B cell (primary cell): ENCODE data around the gene KCNS1. TPM values are rescaled to one million over a fixed set of nuclear protein-coding genes. Genes with fewer than 3 reads are reported as not detected.

Source experiments
- ATAC-seq: fragments of 200-7000 bp; cut with Tn5 transposase; one replicate; pipeline ENCODE4 v1.10.0; 2021; ENCODE audit warnings: low read depth, mild to moderate bottlenecking, moderate number of reproducible peaks, moderate library complexity
- CTCF ChIA-PET: fragments of 350-600 bp; sonication (Branson Sonifier 250); formaldehyde crosslinking; loops from one replicate; lab custom pipeline; 2021; ENCODE audit warnings: antibody characterized with exemption, inconsistent platforms; lab: Charles Lee
- POLR2A ChIA-PET: fragments of 350-600 bp; sonication (Branson Sonifier 250); formaldehyde crosslinking; loops from one replicate; lab custom pipeline; 2021; ENCODE audit warnings: antibody characterized with exemption; lab: Charles Lee
- DNase-seq: peaks from one replicate; pipeline ENCODE4 v3.0.0; 2013
- H2AFZ ChIP-seq: 2 replicates; pipeline ENCODE4 v1.6.1; 2012; ENCODE audit warnings: mild to moderate bottlenecking, low read depth, low read length; ENCODE audit not compliant: insufficient read depth, poor library complexity, severe bottlenecking
- H3K27ac ChIP-seq, 2 donors: 1 replicate in 1 of 2; 2 replicates in 1 of 2; pipeline ENCODE4 v1.5.1; 2012 to 2013; ENCODE audit warnings: low read length in 2 of 2, mild to moderate bottlenecking in 2 of 2, moderate library complexity in 1 of 2
- H3K27me3 ChIP-seq, 4 experiments: fragments of 200-600 bp in 1 of 4; sonication (generic) in 1 of 4; replicated peaks in 1 of 4; 1 replicate in 2 of 4; 2 replicates in 2 of 4; pipeline versions ENCODE4 v1.6.1 to v1.7.0; 2013 to 2016; ENCODE audit warnings: low read length in 3 of 4, mild to moderate bottlenecking in 2 of 4, mixed read lengths in 1 of 4, moderate library complexity in 1 of 4; ENCODE audit not compliant: insufficient read depth in 4 of 4, control insufficient read depth in 3 of 4; ENCODE audit errors: control extremely low read depth in 1 of 4
- H3K36me3 ChIP-seq, 2 experiments: replicated peaks in 1 of 2; 1 replicate in 1 of 2; 2 replicates in 1 of 2; pipeline versions ENCODE4 v1.6.1 to v1.7.1; 2013; ENCODE audit warnings: low read length in 1 of 2; ENCODE audit not compliant: insufficient read depth in 2 of 2, control insufficient read depth in 1 of 2; ENCODE audit errors: control extremely low read depth in 1 of 2, extremely low read depth in 1 of 2
- H3K4me1 ChIP-seq, 2 donors: fragments of 200-600 bp in 1 of 2; sonication (generic) in 1 of 2; 1 replicate in 1 of 2; 2 replicates in 1 of 2; pipeline versions ENCODE4 v1.5.1 to v1.6.1; 2013 to 2017; ENCODE audit warnings: low read length in 2 of 2; ENCODE audit not compliant: control insufficient read depth in 2 of 2, insufficient read depth in 2 of 2
- H3K4me2 ChIP-seq: replicated peaks from 2 replicates; pipeline ENCODE3; 2012; ENCODE audit warnings: mild to moderate bottlenecking, low read depth, low read length; ENCODE audit not compliant: poor library complexity, severe bottlenecking
- H3K4me3 ChIP-seq, 5 experiments: fragments of 200-600 bp in 1 of 5; sonication (generic) in 1 of 5; 1 replicate in 3 of 5; 2 replicates in 2 of 5; pipeline versions ENCODE4 v1.5.1 to v1.7.0; 2011 to 2016; ENCODE audit warnings: low read length in 4 of 5, mild to moderate bottlenecking in 4 of 5, low read depth in 2 of 5, control low read depth in 1 of 5, moderate library complexity in 1 of 5; ENCODE audit not compliant: insufficient read depth in 1 of 5; ENCODE audit errors: control extremely low read depth in 1 of 5, extremely low read depth in 1 of 5
- H3K79me2 ChIP-seq: fragments of 200-600 bp; sonication (generic); one replicate; pipeline ENCODE4 v1.6.0; 2016; ENCODE audit warnings: low read length; ENCODE audit not compliant: control insufficient read depth, insufficient read depth
- H3K9ac ChIP-seq: fragments of 200-600 bp; sonication (generic); 2 replicates; pipeline ENCODE4 v1.6.1; 2017; ENCODE audit warnings: mild to moderate bottlenecking, low read length, moderate library complexity
- H3K9me3 ChIP-seq, 3 donors: one replicate each; pipeline versions ENCODE4 v1.6.1 to v1.7.1; 2013; ENCODE audit warnings: low read length in 2 of 3; ENCODE audit not compliant: control insufficient read depth in 2 of 3, insufficient read depth in 1 of 3; ENCODE audit errors: control extremely low read depth in 1 of 3
- H4K20me1 ChIP-seq: 2 replicates; pipeline ENCODE4 v1.6.0; 2012; ENCODE audit warnings: mild to moderate bottlenecking, low read length; ENCODE audit not compliant: insufficient read depth, control insufficient read depth, poor library complexity, severe bottlenecking
- H3K27ac Mint-ChIP-seq: one replicate; pipeline ENCODE4 v1.8.0; 2021; ENCODE audit warnings: mixed read lengths
- H3K27me3 Mint-ChIP-seq: one replicate; pipeline ENCODE4 v1.8.0; 2021; ENCODE audit warnings: mixed read lengths
- H3K4me1 Mint-ChIP-seq: one replicate; pipeline ENCODE4 v1.8.0; 2021; ENCODE audit warnings: mixed read lengths
- H3K4me3 Mint-ChIP-seq: one replicate; pipeline ENCODE4 v1.8.0; 2021; ENCODE audit warnings: mixed read lengths
- H3K9me3 Mint-ChIP-seq: one replicate; pipeline ENCODE4 v1.8.0; 2022; ENCODE audit warnings: mixed read lengths; ENCODE audit not compliant: insufficient read depth
- CTCF ChIP-seq: fragments of 200-600 bp; IDR thresholded peaks from one replicate; pipeline ENCODE4 v1.8.0; 2022; ENCODE audit warnings: antibody characterized with exemption, mild to moderate bottlenecking
- EZH2 ChIP-seq: IDR thresholded peaks from 2 replicates; pipeline ENCODE4 v1.6.1; 2012; ENCODE audit warnings: borderline replicate concordance, low read depth, mild to moderate bottlenecking, moderate library complexity, low read length; ENCODE audit not compliant: insufficient read depth, poor library complexity, severe bottlenecking
- WGBS: methylation state at CpG from one replicate; pipeline ENCODE4 v1.1.5; 2013; ENCODE audit warnings: missing lambda C conversion rate; ENCODE audit not compliant: insufficient coverage; 5-methylcytosine and 5-hydroxymethylcytosine counted together
- intact Hi-C: fragments of 100-400 bp; cut with micrococcal nuclease; formaldehyde crosslinking; loops from one replicate; pipeline ENCODE4 v1.10.0; 2022
- polyA plus RNA-seq: library from polyadenylated mRNA; depleted of rRNA; stranded (reverse); fragments of >200 nt; gene quantifications from 2 replicates; pipeline ENCODE4 v1.2.3, GENCODE V29; 2012
- total RNA-seq, 2 donors: library from RNA; stranded (reverse); fragments of 120-200 nt in 1 of 2; gene quantifications; 1 replicate in 1 of 2; 2 replicates in 1 of 2; pipeline versions ENCODE4 v1.2.3 to v1.2.4, GENCODE V29; 2013 to 2022

KCNS1 gene
- total and polyA plus RNA-seq, 2 donors (not counting 1 experiment from before 2014, with no cell fraction given): 0.04 TPM; not detected in 1

GRCh38 chr20:45047581-45048119 lies 53.3 kb downstream of the KCNS1 start:
- Histone ChIP-seq H3K9ac (no peak overlapping the region), H3K4me1 (peaks cover 47 to 53% of the 10 kb centered on the region in 2 donors), H2AFZ (no peak overlapping the region), H3K4me2 (no peak overlapping the region), H3K9me3 (no peaks in the 10 kb centered on the region), H3K27me3 (no peaks in the 10 kb centered on the region), H3K27ac (peak overlapping the region in 1 of 2 donors; percentile 32), H4K20me1 (no peaks in the 10 kb centered on the region), H3K79me2 (peaks cover 98% of the 10 kb centered on the region), H3K4me3 (no peak overlapping the region), H3K36me3 (peaks cover 0 to 27% of the 10 kb centered on the region in 2 experiments)
- H3K4me3 Mint-ChIP-seq: no peak overlapping the region
- 100% methylated on average over 1 of the region's 2 CpGs for WGBS
- CTCF ChIA-PET: interaction anchor here (1.0 to 8.4 kb wide), 4 partner anchors 12 to 64 kb away, joined by 3 to 80 read pairs (median 6); no protein-coding TSS in a partner anchor
- H3K27me3 Mint-ChIP-seq: no peaks in the 10 kb centered on the region
- no peak for ATAC-seq
- intact Hi-C loops: no loop called here
- peaks cover 67% of the 10 kb centered on the region for H3K4me1 Mint-ChIP-seq
- no peak for DNase-seq
- peak overlapping the region; percentile 16 for H3K27ac Mint-ChIP-seq
- TF ChIP-seq EZH2: no peak
- no peak for TF ChIP-seq CTCF
- H3K9me3 Mint-ChIP-seq: no peaks in the 10 kb centered on the region
- POLR2A ChIA-PET: no interaction called here

- Histone ChIP-seq H3K9ac (no peak overlapping the region), H3K9me3 (no peaks in the 10 kb centered on the region), H3K4me2 (no peak overlapping the region), H3K4me1 (peaks cover 22 to 23% of the 10 kb centered on the region in 2 donors), H3K27me3 (no peaks in the 10 kb centered on the region), H3K79me2 (peaks cover 89% of the 10 kb centered on the region), H3K36me3 (peaks cover 0 to 44% of the 10 kb centered on the region in 2 experiments), H4K20me1 (peaks cover 3% of the 10 kb centered on the region), H2AFZ (no peak overlapping the region), H3K27ac (peak overlapping the region in 1 of 2 donors; percentile 34), H3K4me3 (no peak overlapping the region)
- CTCF ChIA-PET: interaction anchor here (0.6 to 5.9 kb wide), 46 partner anchors 9 to 726 kb away, joined by 3 to 134 read pairs (median 5); partner anchors contain the start of genes WFDC12 and WFDC5
- DNase-seq: no peak
- Mint-ChIP-seq H3K4me3 (no peak overlapping the region), H3K27me3 (no peaks in the 10 kb centered on the region), H3K27ac (no peak overlapping the region), H3K9me3 (no peaks in the 10 kb centered on the region), H3K4me1 (peaks cover 67% of the 10 kb centered on the region)
- 100% methylated on average over 1 of the region's 3 CpGs for WGBS
- TF ChIP-seq EZH2 (no peak), CTCF (no peak)
- ATAC-seq: no peak
- POLR2A ChIA-PET: interaction anchor here (0.6 kb wide), 1 partner anchor 166 kb away, joined by 4 read pairs; no protein-coding TSS in a partner anchor
- intact Hi-C loops: loop anchor here (1.0 kb wide), 3 partner anchors 52 to 249 kb away; no protein-coding TSS in a partner anchor
These were observed 56.3 kb downstream of the KCNS1 start for GRCh38 chr20:45044601-45045000.
